CD4-positive, alpha-beta T cell (primary cell): ENCODE data around the gene RMDN2. TPM values are rescaled to one million over a fixed set of nuclear protein-coding genes. Genes with fewer than 3 reads are reported as not detected.

ENCODE experiments used
- ATAC-seq: fragments of 200-7000 bp; cut with Tn5 transposase; one replicate; pipeline ENCODE4 v1.10.0; 2022; ENCODE audit warnings: mild to moderate bottlenecking; ENCODE audit not compliant: poor library complexity
- CTCF ChIA-PET: fragments of 350-600 bp; sonication (Branson Sonifier 250); formaldehyde crosslinking; loops from one replicate; lab custom pipeline; 2021; ENCODE audit warnings: antibody characterized with exemption, inconsistent platforms; lab: Charles Lee
- POLR2A ChIA-PET: fragments of 350-600 bp; sonication (Branson Sonifier 250); formaldehyde crosslinking; loops from one replicate; lab custom pipeline; 2021; ENCODE audit warnings: antibody characterized with exemption, inconsistent platforms; lab: Charles Lee
- DNase-seq, 14 experiments: peaks; one replicate each; pipeline ENCODE4 v3.0.0-alpha.2; 2013 to 2020; ENCODE audit warnings: mixed read lengths in 2 of 14
- H3K27ac ChIP-seq, 2 donors: one replicate each; pipeline versions ENCODE4 v1.5.1 to v1.7.0; 2013; ENCODE audit warnings: low read length in 2 of 2, low read depth in 1 of 2, mild to moderate bottlenecking in 1 of 2
- H3K27me3 ChIP-seq, 2 experiments: 1 replicate in 1 of 2; 2 replicates in 1 of 2; pipeline versions ENCODE4 v1.6.1 to v1.7.0; 2013; ENCODE audit warnings: low read length in 2 of 2, control low read depth in 1 of 2, mild to moderate bottlenecking in 1 of 2, moderate library complexity in 1 of 2; ENCODE audit not compliant: insufficient read depth in 2 of 2, control insufficient read depth in 1 of 2
- H3K36me3 ChIP-seq: one replicate; pipeline ENCODE4 v1.6.1; 2013; ENCODE audit warnings: low read length, control low read depth; ENCODE audit not compliant: insufficient read depth
- H3K4me1 ChIP-seq: one replicate; pipeline ENCODE4 v1.6.1; 2013; ENCODE audit warnings: low read length, control low read depth; ENCODE audit not compliant: insufficient read depth
- H3K4me3 ChIP-seq: one replicate; pipeline ENCODE4 v1.5.1; 2013; ENCODE audit warnings: mild to moderate bottlenecking, low read length, moderate library complexity
- H3K9me3 ChIP-seq, 2 experiments: 1 replicate in 1 of 2; 2 replicates in 1 of 2; pipeline versions ENCODE4 v1.6.1 to v1.7.0; 2013; ENCODE audit warnings: low read length in 2 of 2, mild to moderate bottlenecking in 2 of 2, control low read depth in 1 of 2, moderate library complexity in 1 of 2; ENCODE audit not compliant: control insufficient read depth in 1 of 2, insufficient read depth in 1 of 2
- H3K27ac Mint-ChIP-seq: one replicate; pipeline ENCODE4 v1.8.0; 2020; ENCODE audit warnings: mixed read lengths
- H3K27me3 Mint-ChIP-seq: one replicate; pipeline ENCODE4 v1.8.0; 2021; ENCODE audit warnings: mixed read lengths
- H3K36me3 Mint-ChIP-seq: one replicate; pipeline ENCODE4 v1.8.0; 2021; ENCODE audit warnings: low read depth, mixed read lengths
- H3K4me1 Mint-ChIP-seq: one replicate; pipeline ENCODE4 v1.8.0; 2021; ENCODE audit warnings: low read depth, mixed read lengths
- H3K4me3 Mint-ChIP-seq: one replicate; pipeline ENCODE4 v1.8.0; 2020; ENCODE audit warnings: mild to moderate bottlenecking, mixed read lengths
- H3K9me3 Mint-ChIP-seq: one replicate; pipeline ENCODE4 v1.8.0; 2020; ENCODE audit warnings: mixed read lengths
- intact Hi-C, 2 experiments: fragments of 100-400 bp; cut with DNase I in 1 of 2; cut with micrococcal nuclease in 1 of 2; formaldehyde crosslinking; loops; one replicate each; pipeline versions ENCODE4 v1.15.1 to v1.9.0; 2023 to 2025; cut with DNase I, micrococcal nuclease
- total RNA-seq, 174 experiments: library from RNA in 2 of 174; stranded (reverse) in 2 of 174; gene quantifications; one replicate each; pipeline ENCODE4 v1.2.3 and lab custom pipeline; 2021 to 2026
- TF ChIP-seq, protein P1 (sequence below): fragments of 200-600 bp; IDR thresholded peaks from one replicate; pipeline ENCODE4 v1.8.0; 2022; ENCODE audit warnings: antibody characterized with exemption, mild to moderate bottlenecking

RMDN2 gene
- total RNA-seq, 2 experiments from 2014 or later, result 2.4 to 3.3 TPM

DNA sequence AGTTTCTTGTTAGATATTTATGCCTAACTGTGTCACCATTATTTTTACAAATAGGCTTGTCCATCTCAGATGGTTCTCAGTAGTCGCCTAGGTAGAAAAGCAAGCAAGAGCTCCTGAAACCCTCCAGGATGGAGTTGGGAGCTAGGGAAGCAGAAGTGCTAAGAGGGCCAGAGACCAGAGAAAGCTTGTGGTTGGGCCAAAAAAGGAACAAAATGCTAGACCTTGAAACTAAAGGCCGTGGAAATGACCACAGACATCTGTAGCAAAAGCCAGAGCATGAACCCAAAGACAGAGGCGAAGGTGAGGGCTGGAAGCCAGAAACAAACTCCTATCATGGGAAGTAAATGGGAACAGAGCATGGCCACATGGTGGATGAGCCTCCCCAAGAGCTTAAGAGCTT is 29.9 kb upstream of the RMDN2 start:
- POLR2A ChIA-PET, result interaction anchor here (0.8 kb wide), 1 partner anchor 30 kb away, joined by 3 read pairs; the partner anchor contains the start of gene RMDN2
- Mint-ChIP-seq H3K4me3 (no peak overlapping the region), H3K27ac (no peak overlapping the region), H3K9me3 (no peaks in the 10 kb centered on the region), H3K27me3 (no peaks in the 10 kb centered on the region), H3K4me1 (peaks cover 42% of the 10 kb centered on the region), H3K36me3 (no peaks in the 10 kb centered on the region)
- TF ChIP-seq, protein P1, sequence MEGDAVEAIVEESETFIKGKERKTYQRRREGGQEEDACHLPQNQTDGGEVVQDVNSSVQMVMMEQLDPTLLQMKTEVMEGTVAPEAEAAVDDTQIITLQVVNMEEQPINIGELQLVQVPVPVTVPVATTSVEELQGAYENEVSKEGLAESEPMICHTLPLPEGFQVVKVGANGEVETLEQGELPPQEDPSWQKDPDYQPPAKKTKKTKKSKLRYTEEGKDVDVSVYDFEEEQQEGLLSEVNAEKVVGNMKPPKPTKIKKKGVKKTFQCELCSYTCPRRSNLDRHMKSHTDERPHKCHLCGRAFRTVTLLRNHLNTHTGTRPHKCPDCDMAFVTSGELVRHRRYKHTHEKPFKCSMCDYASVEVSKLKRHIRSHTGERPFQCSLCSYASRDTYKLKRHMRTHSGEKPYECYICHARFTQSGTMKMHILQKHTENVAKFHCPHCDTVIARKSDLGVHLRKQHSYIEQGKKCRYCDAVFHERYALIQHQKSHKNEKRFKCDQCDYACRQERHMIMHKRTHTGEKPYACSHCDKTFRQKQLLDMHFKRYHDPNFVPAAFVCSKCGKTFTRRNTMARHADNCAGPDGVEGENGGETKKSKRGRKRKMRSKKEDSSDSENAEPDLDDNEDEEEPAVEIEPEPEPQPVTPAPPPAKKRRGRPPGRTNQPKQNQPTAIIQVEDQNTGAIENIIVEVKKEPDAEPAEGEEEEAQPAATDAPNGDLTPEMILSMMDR, result no peak
- peaks cover 40% of the 10 kb centered on the region for H3K4me1 ChIP-seq
- ATAC-seq (no peak), DNase-seq (no peak)
- no peak overlapping the region for H3K27ac ChIP-seq
- no peaks in the 10 kb centered on the region for H3K27me3 ChIP-seq
- intact Hi-C loops, result loop anchor here (10.0 kb wide), 2 partner anchors 380 to 610 kb away; no protein-coding TSS in a partner anchor
- H3K4me3 ChIP-seq, result no peak overlapping the region
- H3K9me3 ChIP-seq, result peaks cover 0 to under 1% of the 10 kb centered on the region in 2 experiments
- CTCF ChIA-PET, result interaction anchor here (0.6 to 1.0 kb wide), 3 partner anchors 10 to 481 kb away, joined by 3 to 4 read pairs (median 3); no protein-coding TSS in a partner anchor
- H3K36me3 ChIP-seq, result no peaks in the 10 kb centered on the region

DNA sequence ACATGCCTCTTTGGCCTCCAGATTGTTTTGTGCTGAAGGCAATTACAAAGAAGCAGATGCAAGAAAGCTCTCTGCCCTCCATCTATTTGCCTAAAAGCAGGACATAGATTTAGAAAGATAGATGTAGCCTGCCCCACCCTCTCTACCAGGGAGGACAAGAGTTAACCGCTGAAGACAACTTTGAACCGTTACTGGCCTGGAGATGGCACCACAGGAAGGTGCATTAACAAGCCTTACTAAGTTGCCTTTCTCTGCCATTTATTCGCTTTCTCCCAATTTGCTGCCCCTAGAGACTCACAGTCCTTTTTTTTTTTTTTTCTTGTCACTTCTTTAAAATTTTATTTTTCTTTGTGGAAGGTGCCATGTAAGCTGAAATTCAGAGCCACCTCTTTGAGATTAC is 28.8 kb upstream of the RMDN2 start:
- Histone ChIP-seq H3K27me3 (no peaks in the 10 kb centered on the region), H3K36me3 (no peaks in the 10 kb centered on the region), H3K27ac (no peak overlapping the region), H3K9me3 (peaks cover 0 to 8% of the 10 kb centered on the region in 2 experiments), H3K4me3 (no peak overlapping the region), H3K4me1 (peaks cover 32% of the 10 kb centered on the region)
- Mint-ChIP-seq H3K4me3 (no peak overlapping the region), H3K36me3 (no peaks in the 10 kb centered on the region), H3K9me3 (peaks cover under 1% of the 10 kb centered on the region), H3K4me1 (peaks cover 30% of the 10 kb centered on the region), H3K27me3 (no peaks in the 10 kb centered on the region), H3K27ac (no peak overlapping the region)
- DNase-seq (no peak), ATAC-seq (no peak)
- TF ChIP-seq, protein P1, result no peak
- POLR2A ChIA-PET, result no interaction called here
- intact Hi-C loops, result loop anchor here (10.0 kb wide), 2 partner anchors 378 to 608 kb away; no protein-coding TSS in a partner anchor
- CTCF ChIA-PET, result no interaction called here

DNA sequence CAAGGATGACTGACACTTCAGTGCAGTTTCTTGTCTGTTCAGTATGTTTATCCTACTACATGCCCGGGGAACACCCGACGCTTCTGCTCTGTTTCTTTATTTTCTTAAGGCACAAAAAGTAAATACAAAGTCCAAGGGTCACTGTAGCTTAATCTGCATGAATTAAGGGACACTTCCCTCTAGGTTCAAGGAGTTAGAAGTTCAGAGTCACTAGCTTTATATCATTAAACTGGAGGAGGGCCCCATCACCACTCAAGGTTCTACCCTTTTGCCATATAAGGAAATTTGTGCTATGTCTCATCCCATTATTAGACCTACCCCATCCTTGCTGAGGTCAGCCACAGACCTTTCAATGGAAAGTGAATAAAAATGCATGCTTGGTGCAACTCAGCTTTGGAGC is 27.6 kb upstream of the RMDN2 start:
- Mint-ChIP-seq H3K4me3 (no peak overlapping the region), H3K9me3 (peaks cover 2% of the 10 kb centered on the region), H3K27ac (no peak overlapping the region), H3K4me1 (peaks cover 18% of the 10 kb centered on the region), H3K27me3 (no peaks in the 10 kb centered on the region), H3K36me3 (no peaks in the 10 kb centered on the region)
- POLR2A ChIA-PET, result interaction anchor here (0.5 kb wide), 1 partner anchor 610 kb away, joined by 3 read pairs; no protein-coding TSS in a partner anchor
- no peak for ATAC-seq
- no peak for DNase-seq
- Histone ChIP-seq H3K27me3 (no peaks in the 10 kb centered on the region), H3K4me3 (no peak overlapping the region), H3K27ac (no peak overlapping the region), H3K9me3 (peaks cover 0 to 8% of the 10 kb centered on the region in 2 experiments), H3K36me3 (no peaks in the 10 kb centered on the region), H3K4me1 (peaks cover 20% of the 10 kb centered on the region)
- intact Hi-C loops, result loop anchor here (10.0 kb wide), 2 partner anchors 377 to 607 kb away; no protein-coding TSS in a partner anchor
- TF ChIP-seq, protein P1, result no peak
- CTCF ChIA-PET, result no interaction called here
